Mesenchymal stem cell (in vitro differentiated cells and primary cell): ENCODE data around the gene UBE2G1.

Experiments
- DNase-seq: peaks from one replicate; pipeline ENCODE4 v3.0.0-alpha.2; 2013
- H2AFZ ChIP-seq: one replicate; pipeline ENCODE4 v1.6.1; 2013; ENCODE audit warnings: low read depth, mild to moderate bottlenecking, control low read depth, inconsistent platforms, low read length, moderate library complexity
- H2AK5ac ChIP-seq: 2 replicates; pipeline ENCODE4 v1.6.1; 2013; ENCODE audit warnings: low read length, moderate library complexity, mild to moderate bottlenecking, inconsistent platforms; ENCODE audit not compliant: severe bottlenecking
- H2BK120ac ChIP-seq: one replicate; pipeline ENCODE4 v1.6.1; 2013; ENCODE audit warnings: low read depth, mild to moderate bottlenecking, inconsistent platforms, low read length, moderate library complexity
- H2BK12ac ChIP-seq, 2 experiments: one replicate each; pipeline ENCODE4 v1.6.1; 2013; ENCODE audit warnings: inconsistent platforms in 2 of 2, low read length in 2 of 2, mild to moderate bottlenecking in 2 of 2, moderate library complexity in 2 of 2, control low read depth in 1 of 2
- H2BK15ac ChIP-seq: one replicate; pipeline ENCODE4 v1.6.1; 2013; ENCODE audit warnings: mild to moderate bottlenecking, low read depth, inconsistent platforms; ENCODE audit not compliant: poor library complexity, severe bottlenecking
- H2BK5ac ChIP-seq: 2 replicates; pipeline ENCODE4 v1.6.1; 2013; ENCODE audit warnings: low read depth, mild to moderate bottlenecking, low read length, control low read depth, inconsistent platforms; ENCODE audit not compliant: poor library complexity, severe bottlenecking
- H3K14ac ChIP-seq, 2 experiments: one replicate each; pipeline ENCODE4 v1.6.1; 2013; ENCODE audit warnings: inconsistent platforms in 2 of 2, low read length in 2 of 2, control low read depth in 1 of 2, mild to moderate bottlenecking in 1 of 2, moderate library complexity in 1 of 2
- H3K18ac ChIP-seq, 2 experiments: one replicate each; pipeline ENCODE4 v1.6.1; 2013; ENCODE audit warnings: inconsistent platforms in 2 of 2, low read length in 2 of 2, control low read depth in 1 of 2, low read depth in 1 of 2, mild to moderate bottlenecking in 1 of 2
- H3K23ac ChIP-seq, 2 experiments: one replicate each; pipeline ENCODE4 v1.6.1; 2013; ENCODE audit warnings: inconsistent platforms in 2 of 2, low read length in 2 of 2, mild to moderate bottlenecking in 2 of 2, moderate library complexity in 2 of 2, control low read depth in 1 of 2
- H3K27ac ChIP-seq: 2 replicates; pipeline ENCODE4 v1.5.1; 2013; ENCODE audit warnings: mild to moderate bottlenecking, moderate library complexity, low read length, control low read depth, inconsistent platforms; ENCODE audit not compliant: poor library complexity, severe bottlenecking
- H3K27me3 ChIP-seq, 2 experiments: 2 replicates each; pipeline versions ENCODE4 v1.6.1 to v1.7.0; 2013; ENCODE audit warnings: low read length in 2 of 2, mild to moderate bottlenecking in 2 of 2, moderate library complexity in 2 of 2, control low read depth in 1 of 2, inconsistent platforms in 1 of 2; ENCODE audit not compliant: control insufficient read depth in 1 of 2, insufficient read depth in 1 of 2
- H3K36me3 ChIP-seq, 2 experiments: 2 replicates each; pipeline versions ENCODE4 v1.6.1 to v1.7.0; 2013; ENCODE audit warnings: low read length in 2 of 2, control low read depth in 1 of 2, inconsistent platforms in 1 of 2, low read depth in 1 of 2, mild to moderate bottlenecking in 1 of 2; ENCODE audit not compliant: insufficient read depth in 2 of 2, control insufficient read depth in 1 of 2
- H3K4ac ChIP-seq, 2 experiments: one replicate each; pipeline ENCODE4 v1.6.1; 2013; ENCODE audit warnings: inconsistent platforms in 2 of 2, low read length in 2 of 2, mild to moderate bottlenecking in 2 of 2, moderate library complexity in 2 of 2, control low read depth in 1 of 2, low read depth in 1 of 2
- H3K4me1 ChIP-seq: 2 replicates; pipeline ENCODE4 v1.6.1; 2013; ENCODE audit warnings: low read depth, low read length, control low read depth; ENCODE audit not compliant: control insufficient read depth, insufficient read depth
- H3K4me2 ChIP-seq: 2 replicates; pipeline ENCODE4 v1.6.1; 2013; ENCODE audit warnings: low read length, mild to moderate bottlenecking, inconsistent platforms; ENCODE audit not compliant: poor library complexity, severe bottlenecking
- H3K4me3 ChIP-seq, 2 experiments: 2 replicates each; pipeline versions ENCODE4 v1.5.1 to v1.7.0; 2013; ENCODE audit warnings: low read length in 2 of 2, mild to moderate bottlenecking in 2 of 2, control low read depth in 1 of 2, low read depth in 1 of 2; ENCODE audit not compliant: insufficient read depth in 1 of 2
- H3K79me1 ChIP-seq: replicated peaks from 2 replicates; pipeline ENCODE4 v1.6.1; 2013; ENCODE audit warnings: mild to moderate bottlenecking, control low read depth, low read length, inconsistent platforms; ENCODE audit not compliant: poor library complexity, severe bottlenecking
- H3K9ac ChIP-seq: 2 replicates; pipeline ENCODE4 v1.7.0; 2013; ENCODE audit warnings: mild to moderate bottlenecking, low read length, moderate library complexity
- H3K9me3 ChIP-seq: 2 replicates; pipeline ENCODE4 v1.7.0; 2013; ENCODE audit warnings: mild to moderate bottlenecking, low read length; ENCODE audit not compliant: control insufficient read depth
- H4K8ac ChIP-seq: one replicate; pipeline ENCODE4 v1.6.1; 2013; ENCODE audit warnings: inconsistent platforms, mild to moderate bottlenecking, low read length, moderate library complexity
- H4K91ac ChIP-seq: one replicate; pipeline ENCODE4 v1.6.1; 2013; ENCODE audit warnings: mild to moderate bottlenecking, low read length, inconsistent platforms
- WGBS: methylation state at CpG from one replicate; pipeline ENCODE4 v1.1.7; 2013; ENCODE audit warnings: mixed read lengths; 5-methylcytosine and 5-hydroxymethylcytosine counted together

The UBE2G1 gene

DNA sequence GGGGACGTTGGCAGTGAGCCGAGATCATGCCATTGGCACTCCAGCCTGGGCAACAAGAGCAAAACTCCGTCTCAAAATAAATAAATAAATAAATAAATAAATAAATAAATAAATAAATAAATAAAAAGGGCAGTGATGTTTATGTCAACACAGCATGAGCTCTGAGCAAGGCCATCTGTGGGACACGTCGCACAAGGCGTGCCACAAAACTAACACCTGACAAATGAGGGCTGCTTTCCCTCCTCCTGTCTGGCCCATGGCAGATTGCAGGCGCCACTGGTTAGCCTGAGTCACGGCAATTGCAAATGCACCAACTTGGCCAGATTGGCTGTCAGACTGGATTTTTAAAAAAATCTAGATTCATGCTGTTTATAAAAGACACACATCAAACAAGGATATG is 41.4 kb upstream of the UBE2G1 start:
- Histone ChIP-seq H3K4me3 (no peak overlapping the region), H2BK15ac (no peak overlapping the region), H3K18ac (no peak overlapping the region), H3K14ac (no peak overlapping the region), H3K4ac (no peak overlapping the region), H3K9ac (no peak overlapping the region), H3K27ac (no peak overlapping the region), H3K4me2 (no peak overlapping the region), H4K91ac (no peak overlapping the region), H2BK120ac (no peak overlapping the region), H2AFZ (no peak overlapping the region), H3K27me3 (no peaks in the 10 kb centered on the region), H3K9me3 (no peaks in the 10 kb centered on the region), H3K36me3 (no peaks in the 10 kb centered on the region), H3K23ac (no peak overlapping the region), H2AK5ac (no peak overlapping the region), H2BK12ac (no peak overlapping the region), H2BK5ac (no peak overlapping the region), H4K8ac (no peak overlapping the region), H3K4me1 (no peaks in the 10 kb centered on the region), H3K79me1 (no peaks in the 10 kb centered on the region)
- peak; percentile 12 for DNase-seq
- WGBS: 87% methylated on average over 4 of the region's 8 CpGs

DNA sequence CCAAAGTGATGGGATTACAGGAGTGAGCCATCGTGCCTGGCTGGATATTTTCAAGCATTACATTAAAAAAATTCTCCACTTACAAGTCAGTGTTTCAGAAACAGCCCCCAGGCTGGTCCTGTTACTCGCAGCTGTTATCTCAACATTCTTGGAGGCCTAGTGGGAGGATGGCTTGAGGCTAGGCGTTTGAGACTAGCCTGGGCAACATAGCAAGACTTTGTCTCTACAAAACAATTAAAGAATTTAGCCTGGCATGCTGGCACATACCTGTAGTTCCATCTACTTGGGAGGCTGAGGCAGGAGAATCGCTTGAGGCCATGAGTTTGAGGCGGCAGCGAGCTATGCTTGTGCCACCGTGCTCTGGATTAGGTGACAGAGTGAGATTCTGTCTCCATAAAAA is 40.7 kb upstream of the UBE2G1 start:
- H2AK5ac ChIP-seq: no peak overlapping the region
- no peak overlapping the region for H2BK5ac ChIP-seq
- H3K9me3 ChIP-seq: no peaks in the 10 kb centered on the region
- no peak for DNase-seq
- H3K4me3 ChIP-seq: no peak overlapping the region
- H3K36me3 ChIP-seq: no peaks in the 10 kb centered on the region
- no peaks in the 10 kb centered on the region for H3K4me1 ChIP-seq
- H3K79me1 ChIP-seq: no peaks in the 10 kb centered on the region
- H3K23ac ChIP-seq: no peak overlapping the region
- no peak overlapping the region for H2BK15ac ChIP-seq
- no peak overlapping the region for H4K8ac ChIP-seq
- H4K91ac ChIP-seq: no peak overlapping the region
- H2BK120ac ChIP-seq: no peak overlapping the region
- no peak overlapping the region for H3K18ac ChIP-seq
- H3K14ac ChIP-seq: no peak overlapping the region
- H2AFZ ChIP-seq: no peak overlapping the region
- no peak overlapping the region for H3K4me2 ChIP-seq
- H3K9ac ChIP-seq: no peak overlapping the region
- H3K27ac ChIP-seq: no peak overlapping the region
- H2BK12ac ChIP-seq: no peak overlapping the region
- 94% methylated on average over 5 of the region's 7 CpGs for WGBS
- no peak overlapping the region for H3K4ac ChIP-seq
- H3K27me3 ChIP-seq: no peaks in the 10 kb centered on the region

DNA sequence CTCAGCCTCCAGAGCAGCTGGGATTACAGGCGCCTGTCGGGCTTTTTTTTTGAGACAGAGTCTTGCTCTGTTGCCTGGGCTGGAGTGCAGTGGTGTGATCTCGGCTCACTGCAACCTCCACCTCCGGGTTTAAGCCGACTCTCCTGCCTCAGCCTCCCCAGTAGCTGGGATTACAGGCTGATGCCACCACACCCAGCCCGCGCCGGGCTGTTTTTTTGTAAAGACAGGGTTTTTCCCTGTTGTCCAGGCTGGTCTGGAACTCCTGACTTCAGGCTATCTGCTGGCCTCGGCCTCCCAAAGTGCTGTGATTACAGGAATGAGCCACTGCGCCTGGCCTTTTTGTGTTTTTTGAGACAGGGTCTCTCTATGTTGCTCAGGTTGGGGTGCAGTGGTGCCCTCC is 39.9 kb upstream of the UBE2G1 start:
- Histone ChIP-seq H3K4me2 (no peak overlapping the region), H3K9ac (no peak overlapping the region), H2BK15ac (no peak overlapping the region), H2AFZ (no peak overlapping the region), H3K4me1 (no peaks in the 10 kb centered on the region), H3K9me3 (no peaks in the 10 kb centered on the region), H3K4ac (no peak overlapping the region), H3K23ac (no peak overlapping the region), H3K14ac (no peak overlapping the region), H2BK12ac (no peak overlapping the region), H3K4me3 (no peak overlapping the region), H3K27ac (no peak overlapping the region), H3K18ac (no peak overlapping the region), H3K27me3 (no peaks in the 10 kb centered on the region), H4K91ac (no peak overlapping the region), H3K79me1 (no peaks in the 10 kb centered on the region), H2AK5ac (no peak overlapping the region), H4K8ac (no peak overlapping the region), H2BK120ac (no peak overlapping the region), H3K36me3 (no peaks in the 10 kb centered on the region), H2BK5ac (no peak overlapping the region)
- DNase-seq: no peak
- WGBS: 91% methylated on average over 10 of the region's 10 CpGs

DNA sequence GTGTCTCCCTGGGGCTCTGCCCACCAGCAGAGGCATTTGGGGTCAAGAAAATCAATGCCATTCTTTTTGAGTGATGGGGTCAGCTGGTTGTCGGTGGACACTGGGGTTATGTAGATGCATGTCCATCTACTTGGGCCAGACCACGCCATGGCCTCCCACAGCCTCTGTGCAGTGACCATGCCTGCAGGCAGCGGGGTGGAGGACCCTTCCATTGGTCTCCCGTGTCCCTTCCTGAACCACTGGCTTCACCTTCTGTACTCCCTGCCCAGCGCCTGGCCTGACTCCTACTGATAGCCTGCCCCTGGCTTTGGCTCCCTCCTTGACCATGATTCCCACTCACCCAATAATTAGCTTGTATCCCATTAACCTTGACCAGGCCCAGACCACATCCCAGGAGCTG is 39.2 kb upstream of the UBE2G1 start:
- no peaks in the 10 kb centered on the region for H3K79me1 ChIP-seq
- H3K4me3 ChIP-seq: no peak overlapping the region
- no peak overlapping the region for H3K14ac ChIP-seq
- no peak overlapping the region for H3K27ac ChIP-seq
- no peaks in the 10 kb centered on the region for H3K4me1 ChIP-seq
- no peaks in the 10 kb centered on the region for H3K27me3 ChIP-seq
- H3K36me3 ChIP-seq: no peaks in the 10 kb centered on the region
- H3K4me2 ChIP-seq: no peak overlapping the region
- H2BK120ac ChIP-seq: no peak overlapping the region
- H2BK12ac ChIP-seq: no peak overlapping the region
- no peak overlapping the region for H3K4ac ChIP-seq
- H2AFZ ChIP-seq: no peak overlapping the region
- no peak overlapping the region for H2AK5ac ChIP-seq
- H3K9me3 ChIP-seq: no peaks in the 10 kb centered on the region
- no peak overlapping the region for H3K23ac ChIP-seq
- H3K18ac ChIP-seq: no peak overlapping the region
- H4K91ac ChIP-seq: no peak overlapping the region
- no peak overlapping the region for H4K8ac ChIP-seq
- no peak for DNase-seq
- H3K9ac ChIP-seq: no peak overlapping the region
- H2BK15ac ChIP-seq: no peak overlapping the region
- no peak overlapping the region for H2BK5ac ChIP-seq
- WGBS: 85% methylated on average over 5 of the region's 5 CpGs
